Upper lobe of right lung (tissue), 1 donor: ENCODE data around the gene CYP26B1. TPM values are rescaled to one million over a fixed set of nuclear protein-coding genes. Genes with fewer than 3 reads are reported as not detected.

ENCODE experiments used
- ATAC-seq: fragments of 200-7000 bp; cut with Tn5 transposase; one replicate; pipeline ENCODE4 v1.9.1; 2020; ENCODE audit warnings: mild to moderate bottlenecking, moderate library complexity
- DNase-seq: peaks from one replicate; pipeline ENCODE4 v3.0.0-alpha.2; 2020
- H3K27ac ChIP-seq: fragments of 200-600 bp; one replicate; pipeline ENCODE4 v1.8.0; 2022
- H3K27me3 ChIP-seq: fragments of 200-600 bp; one replicate; pipeline ENCODE4 v1.8.0; 2022; ENCODE audit warnings: mild to moderate bottlenecking
- H3K36me3 ChIP-seq: fragments of 200-600 bp; one replicate; pipeline ENCODE4 v1.8.0; 2022
- H3K4me1 ChIP-seq: fragments of 200-600 bp; one replicate; pipeline ENCODE4 v1.8.0; 2022
- H3K4me3 ChIP-seq: fragments of 200-600 bp; one replicate; pipeline ENCODE4 v1.8.0; 2022; ENCODE audit warnings: mild to moderate bottlenecking
- H3K9me3 ChIP-seq: fragments of 200-600 bp; one replicate; pipeline ENCODE4 v1.8.0; 2022
- intact Hi-C: fragments of 100-400 bp; cut with DNase I; formaldehyde crosslinking; loops from one replicate; pipeline ENCODE4 v1.11.0; 2022
- total RNA-seq: library from RNA; stranded (reverse); fragmentation: NEBNext Ultra II Directional; extraction: Animal tissue kit (Norgen Biotek cat#: 25700); gene quantifications from one replicate; pipeline ENCODE4 v1.2.1, GENCODE V29; 2021
- TF ChIP-seq, protein P1 (sequence below): fragments of 200-600 bp; IDR thresholded peaks from one replicate; pipeline ENCODE4 v1.8.0; 2022; ENCODE audit warnings: antibody characterized with exemption
- donor health status: DM: no; HTN: yes; CAD: no; lungs with severe emphysema.

Gene CYP26B1
- total RNA-seq, 1 donor from 2014 or later = 3.8 TPM

DNA sequence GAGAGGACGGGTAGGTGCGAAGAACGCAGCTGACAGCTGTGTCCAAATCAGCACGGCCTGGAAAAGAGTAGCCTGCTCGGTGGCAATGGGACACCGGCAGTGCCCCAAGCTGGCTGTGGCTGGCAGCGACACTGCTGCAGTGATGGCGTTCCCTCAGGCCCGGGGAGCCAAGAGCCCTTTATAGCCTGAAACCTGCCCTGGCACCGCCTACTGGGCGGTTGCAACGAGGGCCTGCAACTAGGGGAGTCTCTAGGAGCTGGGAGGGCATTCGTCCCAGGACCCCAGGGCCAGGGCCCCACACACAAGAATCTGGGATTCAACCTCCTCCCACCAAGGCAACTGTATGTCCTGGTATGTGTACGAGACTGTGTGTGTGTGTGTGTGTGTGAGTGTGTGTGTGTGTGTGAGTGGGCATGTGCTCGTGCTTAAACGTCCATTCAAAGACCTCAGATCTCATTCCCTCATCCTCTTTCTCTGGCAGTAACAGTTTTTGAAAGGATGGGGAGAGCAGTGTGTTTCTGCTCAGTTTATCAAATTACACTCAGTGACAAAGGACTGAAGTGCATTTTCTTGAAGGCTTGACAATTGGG lies 6.8 kb upstream of the CYP26B1 start:
- no peaks in the 10 kb centered on the region for H3K36me3 ChIP-seq
- DNase-seq = no peak
- H3K4me1 ChIP-seq = peaks cover 8% of the 10 kb centered on the region
- no peak overlapping the region for H3K27ac ChIP-seq
- intact Hi-C loops = loop anchor here (5.0 kb wide), 1 partner anchor 607 kb away; no protein-coding TSS in a partner anchor
- H3K27me3 ChIP-seq = peaks cover 35% of the 10 kb centered on the region
- TF ChIP-seq, protein P1, sequence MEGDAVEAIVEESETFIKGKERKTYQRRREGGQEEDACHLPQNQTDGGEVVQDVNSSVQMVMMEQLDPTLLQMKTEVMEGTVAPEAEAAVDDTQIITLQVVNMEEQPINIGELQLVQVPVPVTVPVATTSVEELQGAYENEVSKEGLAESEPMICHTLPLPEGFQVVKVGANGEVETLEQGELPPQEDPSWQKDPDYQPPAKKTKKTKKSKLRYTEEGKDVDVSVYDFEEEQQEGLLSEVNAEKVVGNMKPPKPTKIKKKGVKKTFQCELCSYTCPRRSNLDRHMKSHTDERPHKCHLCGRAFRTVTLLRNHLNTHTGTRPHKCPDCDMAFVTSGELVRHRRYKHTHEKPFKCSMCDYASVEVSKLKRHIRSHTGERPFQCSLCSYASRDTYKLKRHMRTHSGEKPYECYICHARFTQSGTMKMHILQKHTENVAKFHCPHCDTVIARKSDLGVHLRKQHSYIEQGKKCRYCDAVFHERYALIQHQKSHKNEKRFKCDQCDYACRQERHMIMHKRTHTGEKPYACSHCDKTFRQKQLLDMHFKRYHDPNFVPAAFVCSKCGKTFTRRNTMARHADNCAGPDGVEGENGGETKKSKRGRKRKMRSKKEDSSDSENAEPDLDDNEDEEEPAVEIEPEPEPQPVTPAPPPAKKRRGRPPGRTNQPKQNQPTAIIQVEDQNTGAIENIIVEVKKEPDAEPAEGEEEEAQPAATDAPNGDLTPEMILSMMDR = no peak
- ATAC-seq = no peak
- H3K4me3 ChIP-seq = no peak overlapping the region
- no peaks in the 10 kb centered on the region for H3K9me3 ChIP-seq

DNA sequence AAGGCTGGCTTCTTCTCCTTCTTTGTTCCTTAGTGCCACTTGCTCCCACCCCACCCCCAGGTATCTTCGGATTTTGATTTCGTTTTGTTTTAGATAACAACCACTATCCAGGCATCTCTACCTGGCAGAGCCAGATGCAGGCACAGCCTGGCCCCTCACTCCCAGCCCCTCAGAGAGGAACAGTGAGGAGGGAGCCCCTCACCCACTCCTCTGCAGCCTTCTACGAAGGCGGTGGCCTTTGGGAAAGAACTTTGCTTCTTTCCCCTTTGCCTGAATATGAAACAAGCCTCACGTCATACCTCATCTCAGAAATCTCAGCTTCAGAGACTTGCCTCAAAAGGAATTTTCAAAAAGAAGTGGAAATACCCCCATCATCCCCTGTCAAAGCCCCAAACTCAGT lies 6.3 kb upstream of the CYP26B1 start:
- no peaks in the 10 kb centered on the region for H3K9me3 ChIP-seq
- no peak for ATAC-seq
- intact Hi-C loops = loop anchor here (5.0 kb wide), 1 partner anchor 607 kb away; no protein-coding TSS in a partner anchor
- TF ChIP-seq, protein P1 = no peak
- peaks cover 13% of the 10 kb centered on the region for H3K4me1 ChIP-seq
- H3K27ac ChIP-seq = no peak overlapping the region
- H3K27me3 ChIP-seq = peaks cover 40% of the 10 kb centered on the region
- H3K36me3 ChIP-seq = no peaks in the 10 kb centered on the region
- no peak for DNase-seq
- H3K4me3 ChIP-seq = no peak overlapping the region

DNA sequence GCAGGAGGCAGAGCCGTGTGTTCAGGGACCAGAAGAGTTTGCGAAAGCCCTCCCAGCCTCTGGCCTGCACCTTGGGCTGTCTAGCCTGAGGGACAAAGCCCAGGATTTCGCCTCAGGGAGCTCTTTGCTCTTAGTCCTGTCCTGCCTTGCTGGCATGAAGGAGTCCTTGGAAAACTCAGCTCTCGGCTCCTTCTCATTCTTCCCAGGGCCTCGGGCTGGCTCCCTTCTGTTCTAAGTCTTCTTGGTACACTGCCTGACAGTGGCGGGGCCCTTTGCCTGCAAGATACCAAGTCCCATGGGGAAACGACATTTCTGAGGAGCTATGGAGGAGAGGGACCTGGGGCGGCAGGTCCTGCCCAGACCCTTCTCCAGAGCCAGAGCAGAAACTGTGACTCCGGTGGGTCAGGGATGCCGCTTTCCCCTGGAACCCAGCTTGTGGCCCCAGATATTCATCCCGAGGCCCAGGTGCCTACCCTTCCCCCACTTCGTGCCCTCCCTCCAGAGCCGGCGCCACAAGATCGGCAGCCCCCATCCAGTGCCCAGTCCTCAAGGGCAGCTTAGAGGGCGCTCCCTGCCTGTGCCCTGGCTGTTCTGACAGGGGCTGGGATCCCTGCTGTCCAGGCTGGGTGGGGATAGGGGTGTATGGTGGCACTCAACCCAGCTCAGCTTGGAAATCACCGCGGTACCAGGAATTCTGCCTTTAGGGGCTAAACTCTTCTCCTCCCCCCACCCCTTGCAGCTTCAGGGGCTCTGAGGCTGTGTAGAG lies 5.5 kb upstream of the CYP26B1 start:
- DNase-seq (peak; percentile 54), ATAC-seq (no peak)
- Histone ChIP-seq H3K36me3 (no peaks in the 10 kb centered on the region), H3K9me3 (no peaks in the 10 kb centered on the region), H3K4me3 (no peak overlapping the region), H3K27ac (no peak overlapping the region), H3K27me3 (peaks cover 40% of the 10 kb centered on the region), H3K4me1 (peaks cover 13% of the 10 kb centered on the region)
- TF ChIP-seq, protein P1 = no peak
- intact Hi-C loops = loop anchor here (5.0 kb wide), 1 partner anchor 606 kb away; no protein-coding TSS in a partner anchor

DNA sequence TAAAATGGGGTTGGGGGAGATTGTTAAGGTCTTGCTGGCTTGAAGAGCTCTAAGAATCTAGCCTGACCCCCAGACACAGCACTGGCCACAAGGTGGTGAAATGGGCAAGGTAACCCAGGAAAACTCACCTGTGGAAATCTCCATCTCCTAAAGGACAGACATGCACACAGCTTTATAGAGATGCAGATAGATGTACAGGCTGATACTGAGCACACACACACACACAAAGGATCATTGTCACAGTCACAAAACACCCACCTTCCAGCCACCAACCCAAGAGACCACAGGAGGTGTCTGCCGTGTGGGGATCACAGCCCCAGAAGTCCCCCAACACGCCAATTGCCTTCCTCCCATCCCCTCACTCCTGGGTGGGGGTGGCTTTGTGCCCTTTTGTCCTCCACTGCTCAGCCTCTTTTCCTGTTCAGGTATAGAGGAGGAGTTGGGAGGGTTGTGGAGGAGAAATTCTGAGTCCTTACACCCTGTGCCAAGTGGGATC lies 3.2 kb upstream of the CYP26B1 start:
- no peaks in the 10 kb centered on the region for H3K9me3 ChIP-seq
- intact Hi-C loops = loop anchor here (5.0 kb wide), 1 partner anchor 604 kb away; no protein-coding TSS in a partner anchor
- ATAC-seq (no peak), DNase-seq (no peak)
- no peak overlapping the region for H3K27ac ChIP-seq
- TF ChIP-seq, protein P1 = no peak
- no peaks in the 10 kb centered on the region for H3K36me3 ChIP-seq
- peaks cover 29% of the 10 kb centered on the region for H3K4me1 ChIP-seq
- H3K4me3 ChIP-seq = no peak overlapping the region
- H3K27me3 ChIP-seq = peaks cover 63% of the 10 kb centered on the region

DNA sequence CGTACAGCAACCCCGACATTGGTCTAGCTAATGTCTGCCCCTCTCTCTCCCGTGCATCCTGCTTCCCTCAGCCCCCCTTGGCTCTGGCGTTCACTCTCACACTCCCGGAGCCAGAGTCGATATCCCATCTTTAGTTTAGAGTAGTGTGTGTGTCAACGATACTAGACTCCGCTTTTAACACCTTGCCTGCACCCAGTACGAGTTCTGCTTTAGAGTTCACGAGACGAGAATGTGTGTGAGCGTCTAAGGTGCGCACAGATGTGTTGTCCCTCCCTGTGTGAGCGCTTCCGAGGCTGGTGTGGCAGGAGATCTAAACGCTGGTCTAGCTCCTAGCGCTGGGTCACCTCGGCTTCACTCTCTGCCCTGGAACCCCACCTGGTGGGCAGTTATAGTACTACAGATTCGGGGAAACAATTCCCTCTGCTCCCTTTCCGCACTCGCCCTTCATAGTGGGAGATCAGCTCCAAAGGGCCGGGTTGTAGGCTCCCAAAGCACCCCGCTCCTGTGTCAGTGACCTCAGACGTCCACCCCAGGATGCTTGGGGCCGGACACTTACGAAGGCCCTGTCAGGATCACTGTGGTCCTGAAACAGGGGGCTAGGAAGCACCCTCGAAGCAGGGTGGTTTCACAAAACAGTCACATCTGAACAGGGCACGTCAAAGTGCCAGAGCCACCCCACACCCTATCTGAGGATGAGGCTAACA lies 2.6 kb upstream of the CYP26B1 start:
- Histone ChIP-seq H3K9me3 (no peaks in the 10 kb centered on the region), H3K4me3 (peak overlapping the region; percentile 50), H3K4me1 (peaks cover 35% of the 10 kb centered on the region), H3K36me3 (no peaks in the 10 kb centered on the region), H3K27ac (no peak overlapping the region), H3K27me3 (peaks cover 65% of the 10 kb centered on the region)
- intact Hi-C loops = loop anchor here (5.0 kb wide), 1 partner anchor 603 kb away; no protein-coding TSS in a partner anchor
- TF ChIP-seq, protein P1 = peak; percentile 82
- DNase-seq (peak; percentile 75), ATAC-seq (peak; percentile 90)
